Measurements from ENCODE around the gene LGR4.

DNA sequence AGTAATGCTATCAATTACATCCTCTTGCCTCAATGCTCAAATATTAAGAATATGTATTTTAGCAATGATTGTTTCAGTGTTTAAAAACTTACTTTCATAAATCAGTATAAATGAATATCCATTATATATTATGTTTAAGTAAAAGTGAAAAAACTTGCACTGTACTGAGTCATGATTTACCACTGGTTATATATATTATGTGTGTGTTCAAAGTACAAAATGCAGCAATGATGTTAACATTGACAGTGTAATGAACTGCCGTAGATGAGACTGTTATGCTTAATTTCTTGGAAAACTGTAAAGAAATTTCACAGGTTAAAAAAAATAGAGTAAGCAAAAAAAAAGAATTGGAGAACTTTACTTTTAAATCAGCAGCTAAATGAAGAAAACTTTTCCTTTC lies 25.3 kb upstream of the LGR4 start:
- TF ChIP-seq, protein P1, sequence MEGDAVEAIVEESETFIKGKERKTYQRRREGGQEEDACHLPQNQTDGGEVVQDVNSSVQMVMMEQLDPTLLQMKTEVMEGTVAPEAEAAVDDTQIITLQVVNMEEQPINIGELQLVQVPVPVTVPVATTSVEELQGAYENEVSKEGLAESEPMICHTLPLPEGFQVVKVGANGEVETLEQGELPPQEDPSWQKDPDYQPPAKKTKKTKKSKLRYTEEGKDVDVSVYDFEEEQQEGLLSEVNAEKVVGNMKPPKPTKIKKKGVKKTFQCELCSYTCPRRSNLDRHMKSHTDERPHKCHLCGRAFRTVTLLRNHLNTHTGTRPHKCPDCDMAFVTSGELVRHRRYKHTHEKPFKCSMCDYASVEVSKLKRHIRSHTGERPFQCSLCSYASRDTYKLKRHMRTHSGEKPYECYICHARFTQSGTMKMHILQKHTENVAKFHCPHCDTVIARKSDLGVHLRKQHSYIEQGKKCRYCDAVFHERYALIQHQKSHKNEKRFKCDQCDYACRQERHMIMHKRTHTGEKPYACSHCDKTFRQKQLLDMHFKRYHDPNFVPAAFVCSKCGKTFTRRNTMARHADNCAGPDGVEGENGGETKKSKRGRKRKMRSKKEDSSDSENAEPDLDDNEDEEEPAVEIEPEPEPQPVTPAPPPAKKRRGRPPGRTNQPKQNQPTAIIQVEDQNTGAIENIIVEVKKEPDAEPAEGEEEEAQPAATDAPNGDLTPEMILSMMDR (IDR thresholded peaks at IDR 0.05 in 8 of 11, conservative IDR thresholded peaks at IDR 0.05 in 3 of 11), result no peak
- TF ChIP-seq POLR2A (IDR thresholded peaks at IDR 0.05), result no peak
